Upper lobe of right lung (tissue), 1 donor: Measurements from ENCODE around the gene MPP3. TPM values are rescaled to one million over a fixed set of nuclear protein-coding genes. Genes with fewer than 3 reads are reported as not detected.
A peak's percentile ranks its signal among the peaks of the same experiment; 100 is the strongest.

ENCODE experiments used
- ATAC-seq: fragments of 200-7000 bp; cut with Tn5 transposase; one replicate; pipeline ENCODE4 v1.9.1; 2020; ENCODE audit warnings: mild to moderate bottlenecking, moderate library complexity
- DNase-seq: peaks from one replicate; pipeline ENCODE4 v3.0.0-alpha.2; 2020
- H3K27ac ChIP-seq: fragments of 200-600 bp; one replicate; pipeline ENCODE4 v1.8.0; 2022
- H3K27me3 ChIP-seq: fragments of 200-600 bp; one replicate; pipeline ENCODE4 v1.8.0; 2022; ENCODE audit warnings: mild to moderate bottlenecking
- H3K36me3 ChIP-seq: fragments of 200-600 bp; one replicate; pipeline ENCODE4 v1.8.0; 2022
- H3K4me1 ChIP-seq: fragments of 200-600 bp; one replicate; pipeline ENCODE4 v1.8.0; 2022
- H3K4me3 ChIP-seq: fragments of 200-600 bp; one replicate; pipeline ENCODE4 v1.8.0; 2022; ENCODE audit warnings: mild to moderate bottlenecking
- H3K9me3 ChIP-seq: fragments of 200-600 bp; one replicate; pipeline ENCODE4 v1.8.0; 2022
- intact Hi-C: fragments of 100-400 bp; cut with DNase I; formaldehyde crosslinking; loops from one replicate; pipeline ENCODE4 v1.11.0; 2022
- long read RNA-seq: library from polyadenylated mRNA; unstranded; transcript quantifications from one replicate; pipeline ENCODE4 v2.0.0, GENCODE V29; 2021
- total RNA-seq: library from RNA; stranded (reverse); fragmentation: NEBNext Ultra II Directional; extraction: Animal tissue kit (Norgen Biotek cat#: 25700); gene quantifications from one replicate; pipeline ENCODE4 v1.2.1, GENCODE V29; 2021
- TF ChIP-seq, protein P1 (sequence below): fragments of 200-600 bp; IDR thresholded peaks from one replicate; pipeline ENCODE4 v1.8.0; 2022; ENCODE audit warnings: antibody characterized with exemption
- donor health status: DM: no; HTN: yes; CAD: no; lungs with severe emphysema.

Gene MPP3, protein sequence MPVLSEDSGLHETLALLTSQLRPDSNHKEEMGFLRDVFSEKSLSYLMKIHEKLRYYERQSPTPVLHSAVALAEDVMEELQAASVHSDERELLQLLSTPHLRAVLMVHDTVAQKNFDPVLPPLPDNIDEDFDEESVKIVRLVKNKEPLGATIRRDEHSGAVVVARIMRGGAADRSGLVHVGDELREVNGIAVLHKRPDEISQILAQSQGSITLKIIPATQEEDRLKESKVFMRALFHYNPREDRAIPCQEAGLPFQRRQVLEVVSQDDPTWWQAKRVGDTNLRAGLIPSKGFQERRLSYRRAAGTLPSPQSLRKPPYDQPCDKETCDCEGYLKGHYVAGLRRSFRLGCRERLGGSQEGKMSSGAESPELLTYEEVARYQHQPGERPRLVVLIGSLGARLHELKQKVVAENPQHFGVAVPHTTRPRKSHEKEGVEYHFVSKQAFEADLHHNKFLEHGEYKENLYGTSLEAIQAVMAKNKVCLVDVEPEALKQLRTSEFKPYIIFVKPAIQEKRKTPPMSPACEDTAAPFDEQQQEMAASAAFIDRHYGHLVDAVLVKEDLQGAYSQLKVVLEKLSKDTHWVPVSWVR
- total RNA-seq, result 28.6 TPM
- long read RNA-seq, partial matches to known transcripts, result 7 of 22 reads
- long read RNA-seq, other reads (novel, unspliced or antisense), result 12 of 22 reads

DNA sequence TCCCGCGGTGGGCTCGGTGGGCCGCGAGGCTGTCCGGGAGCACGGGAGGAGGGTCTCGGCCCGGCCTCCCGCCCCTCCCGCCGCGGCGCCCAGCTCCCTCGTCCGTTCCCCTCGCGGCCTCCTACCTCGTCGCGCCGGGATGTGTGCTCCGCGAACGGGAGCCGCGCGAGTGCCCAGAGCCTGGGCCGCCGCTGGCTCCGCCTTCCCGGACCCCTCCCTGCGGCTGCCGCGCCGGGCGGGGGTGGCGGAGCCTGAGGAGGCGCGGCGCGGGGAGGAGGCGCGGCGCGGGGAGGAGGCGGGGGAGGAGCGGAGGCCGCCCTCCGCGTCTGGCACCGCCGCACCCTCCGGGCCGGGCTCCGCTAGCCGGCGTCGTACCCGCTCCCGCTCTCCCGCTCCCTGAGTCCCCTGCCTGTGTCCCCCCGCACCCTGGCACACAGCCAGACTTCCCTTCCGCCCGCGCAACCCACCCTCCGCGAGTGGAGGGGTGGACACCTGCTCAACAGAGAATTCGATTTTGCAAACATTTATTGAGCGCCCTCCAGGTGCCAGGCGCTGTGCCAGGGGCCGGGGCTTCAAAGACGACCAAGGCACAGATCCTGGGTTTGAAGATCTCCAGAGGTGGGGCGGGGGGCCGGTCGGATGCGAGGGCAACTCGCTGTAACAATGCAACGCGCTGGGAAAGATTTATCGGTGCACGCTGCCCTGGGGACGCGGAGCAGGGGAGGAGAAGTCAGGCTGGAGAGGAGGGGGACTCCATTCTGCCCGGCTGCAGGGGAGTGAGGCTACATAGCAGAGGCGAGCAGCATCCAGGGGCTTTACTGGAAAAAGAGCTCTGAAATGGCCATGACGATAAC, at the start of gene MPP3:
TSS of gene MPP3 (minus strand) at position 171 of the 854 bp plus-strand sequence. CDS start 1,240 bp downstream, outside the sequence.
- H3K4me1 ChIP-seq, result peaks cover 25% of the 10 kb centered on the region
- H3K4me3 ChIP-seq, result peak within 1 kb of the TSS; percentile 64
- peak; percentile 93 for ATAC-seq
- H3K9me3 ChIP-seq, result no peaks in the 10 kb centered on the region
- H3K36me3 ChIP-seq, result no peaks in the 10 kb centered on the region
- DNase-seq, result peak; percentile 85
- intact Hi-C loops, result no loop called here
- H3K27me3 ChIP-seq, result no peaks in the 10 kb centered on the region
- H3K27ac ChIP-seq, result peak within 1 kb of the TSS; percentile 60
- TF ChIP-seq, protein P1, sequence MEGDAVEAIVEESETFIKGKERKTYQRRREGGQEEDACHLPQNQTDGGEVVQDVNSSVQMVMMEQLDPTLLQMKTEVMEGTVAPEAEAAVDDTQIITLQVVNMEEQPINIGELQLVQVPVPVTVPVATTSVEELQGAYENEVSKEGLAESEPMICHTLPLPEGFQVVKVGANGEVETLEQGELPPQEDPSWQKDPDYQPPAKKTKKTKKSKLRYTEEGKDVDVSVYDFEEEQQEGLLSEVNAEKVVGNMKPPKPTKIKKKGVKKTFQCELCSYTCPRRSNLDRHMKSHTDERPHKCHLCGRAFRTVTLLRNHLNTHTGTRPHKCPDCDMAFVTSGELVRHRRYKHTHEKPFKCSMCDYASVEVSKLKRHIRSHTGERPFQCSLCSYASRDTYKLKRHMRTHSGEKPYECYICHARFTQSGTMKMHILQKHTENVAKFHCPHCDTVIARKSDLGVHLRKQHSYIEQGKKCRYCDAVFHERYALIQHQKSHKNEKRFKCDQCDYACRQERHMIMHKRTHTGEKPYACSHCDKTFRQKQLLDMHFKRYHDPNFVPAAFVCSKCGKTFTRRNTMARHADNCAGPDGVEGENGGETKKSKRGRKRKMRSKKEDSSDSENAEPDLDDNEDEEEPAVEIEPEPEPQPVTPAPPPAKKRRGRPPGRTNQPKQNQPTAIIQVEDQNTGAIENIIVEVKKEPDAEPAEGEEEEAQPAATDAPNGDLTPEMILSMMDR, result no peak

DNA sequence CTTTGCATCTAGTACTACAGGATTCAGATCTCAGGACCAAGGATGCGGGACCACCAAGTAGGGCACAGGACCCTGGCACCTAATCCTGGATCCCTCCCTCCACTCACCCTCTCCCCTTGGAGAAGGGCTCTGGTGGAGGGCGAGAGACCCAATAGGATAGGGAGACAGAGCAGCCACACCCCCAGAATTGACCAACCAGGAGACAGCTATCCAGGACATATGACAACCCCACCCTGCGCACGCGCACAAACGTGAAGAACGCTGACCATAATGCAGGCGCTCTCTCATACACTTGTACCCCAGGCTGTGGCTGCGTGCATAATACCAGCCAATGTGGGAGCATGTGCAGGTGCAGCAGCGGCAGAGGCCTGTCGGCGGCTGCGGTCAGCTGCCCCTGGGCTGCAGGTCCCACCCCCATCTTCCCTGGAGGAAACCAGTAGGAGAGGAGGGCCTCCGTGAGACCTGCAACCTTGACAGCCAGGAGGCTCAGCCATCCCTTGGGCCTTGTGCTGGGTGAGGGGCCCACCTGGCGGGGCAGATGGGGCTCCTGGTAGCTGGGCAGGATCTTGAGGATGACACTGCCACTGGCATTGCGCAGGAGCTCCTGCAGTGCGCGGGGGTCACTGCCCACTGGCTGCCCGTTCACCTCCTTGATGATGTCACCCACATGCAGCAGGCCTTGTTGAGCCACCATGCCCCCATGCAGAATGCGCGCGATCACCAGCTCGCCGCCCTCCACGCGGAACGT, 49.0 kb upstream of the MPP3 start:
- intact Hi-C loops, result no loop called here
- H3K36me3 ChIP-seq, result no peaks in the 10 kb centered on the region
- H3K4me1 ChIP-seq, result no peaks in the 10 kb centered on the region
- DNase-seq (no peak), ATAC-seq (no peak)
- TF ChIP-seq, protein P1, result no peak
- H3K4me3 ChIP-seq, result no peak overlapping the region
- no peak overlapping the region for H3K27ac ChIP-seq
- H3K27me3 ChIP-seq, result no peaks in the 10 kb centered on the region
- no peaks in the 10 kb centered on the region for H3K9me3 ChIP-seq

DNA sequence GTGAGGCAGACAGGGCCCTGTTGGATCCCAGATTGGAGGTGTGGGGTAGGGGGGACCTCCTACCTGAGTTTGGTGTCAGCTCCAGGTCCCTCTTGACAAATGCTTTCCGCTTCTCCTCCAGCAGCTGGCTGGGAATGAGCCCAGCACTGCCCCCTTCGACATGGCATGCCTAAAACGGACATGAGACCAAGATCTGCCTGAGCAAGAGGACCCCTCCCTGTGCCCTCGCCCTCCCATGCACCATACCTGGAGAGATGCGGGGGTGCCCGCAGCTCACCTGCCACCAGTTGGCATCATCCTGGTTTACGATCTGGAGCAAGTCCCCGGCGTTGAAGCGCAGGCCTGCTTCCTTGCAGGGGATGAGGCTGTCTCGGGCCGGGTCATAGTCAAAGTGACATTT, 48.2 kb upstream of the MPP3 start:
- Histone ChIP-seq H3K27ac (no peak overlapping the region), H3K27me3 (no peaks in the 10 kb centered on the region), H3K36me3 (no peaks in the 10 kb centered on the region), H3K4me3 (no peak overlapping the region), H3K9me3 (no peaks in the 10 kb centered on the region), H3K4me1 (no peaks in the 10 kb centered on the region)
- intact Hi-C loops, result no loop called here
- TF ChIP-seq, protein P1, result no peak
- no peak for ATAC-seq
- DNase-seq, result no peak

DNA sequence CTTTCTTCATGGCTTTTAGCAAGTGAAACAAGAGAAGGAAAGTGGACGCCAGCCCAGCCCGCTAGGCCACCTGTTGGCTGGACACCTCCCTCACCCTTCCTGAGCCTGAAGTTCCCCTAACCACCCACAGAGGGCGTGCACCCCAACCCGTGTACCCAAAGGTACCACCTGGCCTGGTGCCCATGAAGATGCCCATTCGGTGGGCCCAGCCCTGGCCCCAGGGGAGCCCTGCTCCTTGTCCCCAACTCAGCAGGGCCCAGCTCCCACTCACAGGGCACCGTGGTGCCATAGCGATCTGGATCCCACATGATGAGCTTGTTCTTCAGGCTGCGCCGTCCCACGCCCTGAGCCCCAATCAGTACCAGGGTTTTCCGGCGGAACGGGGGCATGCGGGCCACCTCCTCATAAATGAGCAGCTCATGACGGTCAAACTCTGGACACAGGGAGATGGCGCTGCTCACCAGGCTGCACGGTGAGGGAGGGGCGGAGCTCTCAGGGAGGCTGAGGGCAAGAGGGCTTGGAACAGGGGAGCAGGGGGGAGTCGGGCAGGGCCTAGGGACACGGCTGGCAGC, 47.6 kb upstream of the MPP3 start:
- no peaks in the 10 kb centered on the region for H3K27me3 ChIP-seq
- H3K4me1 ChIP-seq, result no peaks in the 10 kb centered on the region
- H3K4me3 ChIP-seq, result no peak overlapping the region
- no peaks in the 10 kb centered on the region for H3K9me3 ChIP-seq
- H3K27ac ChIP-seq, result no peak overlapping the region
- H3K36me3 ChIP-seq, result no peaks in the 10 kb centered on the region
- peak; percentile 71 for DNase-seq
- intact Hi-C loops, result no loop called here
- TF ChIP-seq, protein P1, result peak; percentile 64
- ATAC-seq, result peak; percentile 54
